ENCODE measurements around the gene SPTSSB. TPM values are rescaled to one million over a fixed set of nuclear protein-coding genes. Genes with fewer than 3 reads are reported as not detected.
A peak's percentile ranks its signal among the peaks of the same experiment; 100 is the strongest.

Gene SPTSSB
- total RNA-seq, 6 experiments from 2014 or later, result 0.07 to 1.4 TPM; not detected in 4

DNA sequence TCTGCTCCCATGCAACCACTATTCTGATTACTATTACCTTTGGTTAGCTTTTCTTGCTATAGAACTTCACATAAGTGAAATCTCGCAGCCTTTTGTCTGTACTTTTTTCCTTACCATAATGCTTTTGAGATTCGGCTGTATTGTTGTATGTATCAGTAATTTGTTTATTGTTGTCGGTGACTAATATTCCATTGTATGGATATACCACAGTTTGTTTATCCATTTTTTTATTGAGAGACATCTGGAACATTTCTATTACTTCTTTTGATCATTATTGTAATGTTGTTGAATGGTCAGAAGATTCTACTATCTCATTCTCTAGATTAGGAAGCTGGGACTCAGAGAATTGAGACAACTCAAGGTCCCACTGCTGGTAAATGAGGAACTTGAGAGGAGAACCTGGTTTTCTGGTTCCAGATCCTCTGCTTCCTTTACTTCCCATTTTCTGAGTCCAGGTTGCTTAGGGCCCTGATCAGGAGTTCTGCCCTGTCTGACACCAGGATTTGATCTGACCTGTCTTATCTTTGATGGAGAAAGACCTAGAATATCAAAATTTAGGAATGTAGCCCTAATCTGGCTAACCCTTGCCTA lies 18.2 kb upstream of the SPTSSB start:
- Histone ChIP-seq H3K36me3 (no peaks in the 10 kb centered on the region), H3K4me3 (no peak overlapping the region), H3K9me3 (no peaks in the 10 kb centered on the region), H3K27ac (no peak overlapping the region), H3K4me1 (peaks cover 0 to 10% (median 0%) of the 10 kb centered on the region in 4 donors), H3K27me3 (no peaks in the 10 kb centered on the region)
- TF ChIP-seq, protein P1, sequence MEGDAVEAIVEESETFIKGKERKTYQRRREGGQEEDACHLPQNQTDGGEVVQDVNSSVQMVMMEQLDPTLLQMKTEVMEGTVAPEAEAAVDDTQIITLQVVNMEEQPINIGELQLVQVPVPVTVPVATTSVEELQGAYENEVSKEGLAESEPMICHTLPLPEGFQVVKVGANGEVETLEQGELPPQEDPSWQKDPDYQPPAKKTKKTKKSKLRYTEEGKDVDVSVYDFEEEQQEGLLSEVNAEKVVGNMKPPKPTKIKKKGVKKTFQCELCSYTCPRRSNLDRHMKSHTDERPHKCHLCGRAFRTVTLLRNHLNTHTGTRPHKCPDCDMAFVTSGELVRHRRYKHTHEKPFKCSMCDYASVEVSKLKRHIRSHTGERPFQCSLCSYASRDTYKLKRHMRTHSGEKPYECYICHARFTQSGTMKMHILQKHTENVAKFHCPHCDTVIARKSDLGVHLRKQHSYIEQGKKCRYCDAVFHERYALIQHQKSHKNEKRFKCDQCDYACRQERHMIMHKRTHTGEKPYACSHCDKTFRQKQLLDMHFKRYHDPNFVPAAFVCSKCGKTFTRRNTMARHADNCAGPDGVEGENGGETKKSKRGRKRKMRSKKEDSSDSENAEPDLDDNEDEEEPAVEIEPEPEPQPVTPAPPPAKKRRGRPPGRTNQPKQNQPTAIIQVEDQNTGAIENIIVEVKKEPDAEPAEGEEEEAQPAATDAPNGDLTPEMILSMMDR (IDR thresholded peaks at IDR 0.05), result no peak
- TF ChIP-seq POLR2A (IDR thresholded peaks at IDR 0.05), result no peak
- DNase-seq, result no peak
- peak in 2 of 4 donors; percentile 15 to 39 for ATAC-seq
- intact Hi-C loops (cut with DNase I), result no loop called here
- WGBS (ENCODE audit: insufficient coverage, low coverage, low lambda C conversion rate, missing lambda C conversion rate), result 87% methylated on average over 3 of the region's 3 CpGs

DNA sequence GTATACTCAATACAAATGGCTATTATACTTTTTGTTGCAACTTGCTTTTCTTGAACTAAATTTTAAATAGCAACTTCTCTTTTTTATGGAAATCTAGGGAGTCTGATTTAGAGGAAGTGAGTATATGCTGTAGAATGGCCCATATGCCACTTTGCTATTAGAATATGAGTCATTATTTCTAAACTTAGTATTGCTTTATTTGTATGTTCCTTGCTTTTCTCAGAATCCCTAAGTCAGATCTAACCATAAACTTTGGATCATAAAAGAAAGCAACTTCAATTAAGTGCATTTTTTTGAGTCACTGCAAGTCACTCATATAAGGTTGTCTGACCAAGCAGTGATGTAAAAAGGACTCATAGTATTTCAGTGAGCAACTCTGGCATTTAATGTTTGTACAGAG lies 17.5 kb upstream of the SPTSSB start:
- H3K27me3 ChIP-seq, result no peaks in the 10 kb centered on the region
- intact Hi-C loops (cut with DNase I), result no loop called here
- no peak overlapping the region for H3K4me3 ChIP-seq
- H3K27ac ChIP-seq, result no peak overlapping the region
- H3K9me3 ChIP-seq, result no peaks in the 10 kb centered on the region
- DNase-seq (no peak), ATAC-seq (peak in 2 of 4 donors; percentile 31 to 33)
- no peaks in the 10 kb centered on the region for H3K36me3 ChIP-seq
- H3K4me1 ChIP-seq, result peaks cover 0 to 10% (median 0%) of the 10 kb centered on the region in 4 donors
- no peak for TF ChIP-seq POLR2A (IDR thresholded peaks at IDR 0.05)
- TF ChIP-seq, protein P1 (IDR thresholded peaks at IDR 0.05), result no peak

DNA sequence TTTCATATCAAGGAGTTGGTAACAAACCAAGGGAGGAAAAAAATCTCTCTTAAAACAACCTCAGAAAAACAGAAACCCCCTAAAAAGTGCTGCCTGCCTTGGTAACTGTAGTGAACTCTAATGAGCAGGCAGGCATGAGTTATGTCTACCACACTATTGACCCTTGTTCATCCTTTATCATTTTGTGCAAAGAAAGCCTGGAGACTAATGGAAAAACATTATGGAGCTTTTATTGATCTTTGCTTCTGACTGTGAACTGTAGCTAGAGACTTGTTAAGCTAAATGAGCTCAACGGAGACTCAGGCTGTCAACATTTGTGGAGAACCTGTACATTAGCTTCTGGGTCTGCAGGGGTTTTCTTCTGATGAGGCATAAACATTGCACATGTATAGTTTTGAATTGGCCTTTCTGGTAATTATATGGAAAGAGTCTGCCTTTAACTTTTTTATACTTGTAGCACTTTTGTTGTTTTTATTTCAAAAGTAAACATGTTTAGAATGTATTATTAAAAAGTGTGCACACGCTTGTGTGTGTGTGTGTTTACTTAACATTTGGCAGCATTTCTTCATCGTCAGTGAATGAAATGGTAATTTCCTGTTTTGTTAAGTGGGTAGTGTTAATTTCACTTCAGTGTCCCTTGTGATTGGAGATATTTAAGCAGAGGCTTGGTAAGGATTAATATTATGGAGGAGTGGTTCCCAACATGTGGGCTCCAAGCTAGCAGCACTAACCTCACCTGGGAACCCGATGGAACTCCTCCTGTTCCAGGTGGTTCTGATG lies 15.9 kb upstream of the SPTSSB start:
- 29% methylated on average over 4 of the region's 4 CpGs for WGBS (ENCODE audit: insufficient coverage, low coverage, low lambda C conversion rate, missing lambda C conversion rate)
- no peak for DNase-seq
- no peaks in the 10 kb centered on the region for H3K27me3 ChIP-seq
- H3K4me1 ChIP-seq, result no peaks in the 10 kb centered on the region
- ATAC-seq, result peak; percentile 40 to 89 (median 58)
- intact Hi-C loops (cut with DNase I), result no loop called here
- H3K4me3 ChIP-seq, result no peak overlapping the region
- no peak for TF ChIP-seq POLR2A (IDR thresholded peaks at IDR 0.05)
- TF ChIP-seq, protein P1 (IDR thresholded peaks at IDR 0.05), result no peak
- no peaks in the 10 kb centered on the region for H3K36me3 ChIP-seq
- H3K9me3 ChIP-seq, result no peaks in the 10 kb centered on the region
- H3K27ac ChIP-seq, result no peak overlapping the region

DNA sequence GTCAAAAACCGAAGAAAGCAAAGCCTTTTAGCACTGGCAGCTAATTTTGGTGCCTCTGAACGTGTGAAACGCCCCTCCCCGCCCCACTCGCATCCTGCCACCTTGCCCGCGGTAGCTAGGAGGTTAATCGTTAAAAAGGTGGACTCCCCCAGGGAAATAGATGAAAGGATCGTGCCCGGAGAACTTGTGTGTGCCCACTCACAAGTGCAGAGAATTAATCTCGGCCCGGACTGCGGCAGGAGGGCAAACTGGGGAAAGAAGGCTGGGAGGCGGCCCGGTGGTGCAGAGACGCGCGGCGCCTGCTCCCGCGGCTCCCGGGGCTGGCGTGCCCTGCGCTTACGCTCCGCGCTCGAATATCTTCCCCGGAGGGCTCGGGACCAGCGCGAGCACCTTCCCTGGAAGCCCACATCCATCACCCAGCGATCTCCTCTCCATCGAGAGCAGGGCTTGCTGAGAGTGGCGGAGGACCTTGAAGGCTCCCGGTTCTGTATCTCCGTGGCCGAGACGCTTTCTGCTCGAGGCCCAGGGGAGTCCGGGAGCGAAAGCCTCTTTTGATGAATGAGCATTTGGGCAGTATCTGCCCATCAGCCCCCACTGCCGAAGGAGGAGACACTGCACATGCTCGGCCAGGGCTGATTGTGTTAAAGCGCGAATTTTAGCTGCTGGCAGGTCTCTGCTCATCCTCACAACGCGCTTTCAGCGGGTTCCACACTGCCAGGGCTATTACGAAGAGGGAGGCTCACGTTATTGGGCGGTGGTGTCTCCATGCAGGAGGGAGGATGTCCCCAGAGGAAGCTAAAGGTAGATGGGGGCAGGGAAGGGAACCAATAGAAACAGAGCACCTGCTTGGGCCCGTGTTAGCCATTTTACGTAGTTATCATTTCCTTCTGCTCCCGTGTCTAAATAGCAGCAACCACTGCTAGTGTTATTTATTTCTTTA lies 1.3 kb upstream of the SPTSSB start:
- H3K27me3 ChIP-seq, result no peaks in the 10 kb centered on the region
- H3K4me3 ChIP-seq, result peak overlapping the region; percentile 39 to 52 (median 44)
- WGBS (ENCODE audit: insufficient coverage, low coverage, low lambda C conversion rate, missing lambda C conversion rate), result 9% methylated on average over 26 of the region's 55 CpGs
- intact Hi-C loops (cut with DNase I), result no loop called here
- H3K27ac ChIP-seq, result no peak overlapping the region
- ATAC-seq (peak; percentile 57 to 70 (median 62)), DNase-seq (peak in 2 of 3 donors; percentile 25 to 55)
- no peaks in the 10 kb centered on the region for H3K36me3 ChIP-seq
- peaks cover 0 to 6% (median 0%) of the 10 kb centered on the region in 4 donors for H3K4me1 ChIP-seq
- TF ChIP-seq POLR2A (IDR thresholded peaks at IDR 0.05), result no peak
- TF ChIP-seq, protein P1 (IDR thresholded peaks at IDR 0.05), result no peak
- no peaks in the 10 kb centered on the region for H3K9me3 ChIP-seq

Measured in right lobe of liver (tissue), 6 donors.